SIG-M5 treated with dmso at 0.1 percent for 504 hours (cell line): ENCODE results near the gene CCDC57.

Experiments
- DNase-seq: peaks from one replicate; lab custom pipeline; 2025; ENCODE audit not compliant: unreplicated experiment; lab: John Stamatoyannopoulos, UW

Gene CCDC57

DNA sequence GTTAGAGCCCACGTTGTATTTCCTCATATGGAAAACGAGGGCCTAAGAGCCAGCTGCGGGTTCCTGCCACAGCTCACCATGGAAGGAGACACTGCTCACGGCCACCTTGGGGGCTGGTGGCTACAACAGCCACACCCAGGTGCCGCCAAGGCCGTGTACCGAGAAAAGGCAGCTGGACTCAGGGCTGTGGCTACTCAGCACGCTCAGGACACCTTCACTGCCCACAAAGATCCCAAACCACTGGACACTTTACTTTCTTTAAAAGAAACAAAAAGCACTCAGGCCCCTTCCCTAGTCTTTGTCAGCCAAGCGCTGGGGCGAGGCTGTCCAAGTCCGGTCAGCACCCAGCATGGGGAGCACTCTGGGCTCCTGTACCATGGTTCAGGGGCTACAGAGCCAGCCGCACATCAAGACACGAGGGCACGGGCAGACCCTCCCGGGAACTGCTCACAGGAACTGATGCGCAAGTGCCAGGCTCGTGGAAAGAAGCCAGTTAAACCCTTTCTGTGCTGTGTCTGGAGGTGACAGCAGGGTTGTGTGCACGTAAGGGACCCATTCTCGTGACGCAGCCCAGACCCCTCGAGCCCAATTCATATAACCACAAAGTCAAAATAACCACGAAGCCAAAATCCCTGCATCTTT, 34.7 kb upstream of the CCDC57 start:
- no peak for DNase-seq

- DNase-seq = no peak
These were observed 33.9 kb upstream of the CCDC57 start for GRCh38 chr17:82246365-82247181.

- DNase-seq = no peak
These were observed 33.4 kb upstream of the CCDC57 start for GRCh38 chr17:82246040-82246364.

DNA sequence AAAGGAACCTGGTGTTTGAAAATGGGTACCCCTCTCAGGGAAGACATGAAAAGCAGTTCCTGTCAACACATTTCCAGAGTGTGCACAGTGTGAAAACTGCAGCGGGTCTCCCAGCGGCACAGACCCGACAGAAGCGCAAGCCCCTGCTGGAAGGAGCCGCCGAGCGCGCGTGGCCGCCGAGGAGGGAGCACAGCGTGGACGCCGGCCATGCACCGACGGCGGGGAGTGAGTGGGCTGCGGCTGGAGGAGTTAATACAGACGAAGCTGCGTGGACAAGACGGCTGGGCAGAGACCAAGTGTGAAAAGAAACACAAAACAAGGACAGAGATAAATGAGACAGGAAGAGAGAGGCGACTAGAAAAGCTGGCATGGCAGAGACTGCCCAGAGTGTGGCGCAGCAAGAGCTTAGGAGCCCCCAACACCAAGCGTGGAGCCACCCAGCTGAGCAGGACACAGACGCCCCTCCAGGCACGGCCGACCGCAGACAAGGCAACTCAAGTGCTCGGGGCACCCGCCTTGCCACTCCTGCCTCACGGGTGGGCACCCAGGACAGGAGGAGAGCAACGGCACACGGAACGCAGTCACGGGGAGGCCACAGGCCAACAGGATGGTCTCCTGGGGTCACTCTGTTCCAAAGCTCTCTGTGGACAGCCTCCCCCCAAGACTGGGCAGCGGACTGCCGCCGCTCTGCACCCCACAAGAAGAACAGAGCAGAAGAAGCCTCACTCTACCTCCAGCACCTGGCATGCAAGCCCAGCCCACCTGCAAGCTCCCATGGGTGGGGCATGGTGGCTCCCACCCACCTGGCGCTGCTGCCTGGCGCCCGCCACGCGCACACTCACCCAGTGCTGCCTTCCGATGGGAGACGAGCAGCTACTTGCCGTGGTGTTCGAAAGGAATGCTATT, 32.7 kb upstream of the CCDC57 start:
- DNase-seq = no peak

DNA sequence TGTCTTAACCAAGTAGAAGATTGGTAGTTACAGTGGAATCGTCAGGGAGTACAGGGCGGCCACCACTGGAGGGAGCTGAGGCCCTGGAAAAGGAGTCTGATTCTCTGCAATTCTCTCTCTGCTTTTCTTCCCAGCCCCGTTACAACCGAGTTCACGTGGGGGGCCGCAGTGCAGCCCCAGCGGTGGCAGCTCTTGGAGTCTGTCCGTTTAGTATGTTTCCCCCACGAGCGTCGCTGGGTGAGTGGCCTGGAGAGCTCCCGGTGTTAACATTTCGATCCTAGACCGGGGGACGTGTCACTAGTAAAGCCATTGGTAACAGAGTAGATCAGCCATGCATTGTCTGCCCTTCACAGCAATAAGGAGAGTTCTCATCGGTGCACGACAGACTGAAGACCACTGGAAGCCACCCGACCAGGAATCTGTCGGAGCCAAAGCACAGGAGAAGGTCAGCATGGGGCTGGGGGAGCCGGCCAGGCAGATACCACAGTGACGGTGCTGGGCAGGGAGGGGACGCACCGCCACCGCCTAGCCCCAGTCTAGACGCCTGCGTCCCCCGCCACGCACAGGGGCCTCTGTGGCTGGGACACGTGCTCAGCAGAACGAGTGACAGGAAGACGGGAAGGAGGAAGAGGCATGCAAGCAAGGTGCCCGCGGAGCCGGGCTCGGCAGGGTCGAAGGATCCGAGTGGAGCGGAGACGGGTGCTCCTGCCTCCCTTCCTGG, 31.9 kb upstream of the CCDC57 start:
- no peak for DNase-seq

DNA sequence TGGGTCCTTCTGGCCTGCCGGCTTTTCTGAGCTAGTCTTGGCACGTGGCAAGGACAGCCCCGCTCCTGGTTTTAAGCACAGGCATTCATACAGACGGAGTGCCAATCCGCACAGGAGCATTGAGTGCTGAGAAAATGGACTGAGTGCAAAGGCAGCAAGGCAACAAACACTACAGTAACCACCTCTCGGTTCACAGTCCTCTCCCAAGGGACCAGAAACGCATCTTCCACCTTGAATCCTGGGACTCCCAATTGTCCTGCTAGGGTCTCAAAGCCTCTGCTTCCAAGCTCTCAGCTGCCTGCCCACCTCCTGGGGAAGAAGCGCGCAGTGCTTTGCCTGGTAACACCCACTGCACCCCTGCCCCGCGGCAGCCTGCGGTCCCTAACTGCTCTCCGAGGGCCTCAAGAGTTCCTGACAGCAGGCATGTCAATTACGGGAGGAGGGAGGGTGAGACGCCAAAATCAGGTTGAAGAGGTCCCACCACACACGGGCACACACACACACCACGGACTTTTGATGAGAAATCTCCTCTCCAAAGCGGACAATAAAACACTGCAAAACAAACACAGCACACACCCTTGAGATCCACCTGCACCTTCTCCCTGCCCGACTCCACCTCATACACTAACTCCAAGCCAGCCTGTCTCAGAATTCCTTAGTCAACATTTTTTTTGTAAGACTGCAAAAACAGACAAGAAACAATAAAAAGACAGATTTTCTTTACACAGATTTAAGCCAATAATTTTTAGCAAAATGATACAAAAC, 31.2 kb upstream of the CCDC57 start:
- DNase-seq = no peak

- DNase-seq = no peak
These were observed 30.5 kb upstream of the CCDC57 start for GRCh38 chr17:82242977-82243647.

GRCh38 chr17:82242698-82242976, 30.0 kb upstream of the CCDC57 start:
- no peak for DNase-seq

- DNase-seq = no peak
These were observed 29.5 kb upstream of the CCDC57 start for GRCh38 chr17:82241926-82242697.

GRCh38 chr17:82241183-82241925, 28.7 kb upstream of the CCDC57 start:
- peak; percentile 58 for DNase-seq

DNA sequence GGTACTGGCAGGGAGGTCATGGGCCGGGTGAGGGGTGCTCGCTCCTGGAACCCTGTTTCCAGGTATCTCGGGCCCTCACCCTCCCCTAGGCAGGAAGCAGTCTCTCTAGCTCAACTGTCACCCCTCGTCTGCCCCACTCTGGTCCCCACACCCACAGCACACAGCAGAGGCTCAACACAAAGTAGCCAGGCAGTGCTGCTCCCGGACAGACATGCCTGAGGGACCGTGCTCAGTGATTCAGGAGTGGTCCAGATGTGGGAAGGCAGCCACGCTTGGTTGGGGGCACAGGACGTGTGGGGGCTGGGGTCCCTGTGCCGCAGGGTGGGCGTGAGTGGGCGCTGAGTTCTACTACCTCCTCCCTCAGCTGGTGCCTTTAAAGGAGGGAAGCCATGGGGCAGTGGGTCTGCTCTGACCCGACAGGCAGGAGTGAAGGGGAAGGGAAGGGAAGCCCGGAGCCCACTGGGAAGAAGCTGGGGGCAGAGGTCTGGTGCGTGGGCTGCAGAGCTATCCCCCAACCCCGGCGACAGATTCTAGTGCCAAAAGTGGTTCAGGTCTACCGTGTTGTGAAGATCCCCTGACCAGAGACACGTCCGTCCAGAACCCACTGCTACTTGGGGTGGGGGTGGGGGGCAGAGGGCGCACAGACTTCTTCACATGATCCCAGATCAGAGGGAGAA, 28.0 kb upstream of the CCDC57 start:
- no peak for DNase-seq

GRCh38 chr17:82239926-82240505, 27.4 kb upstream of the CCDC57 start:
- DNase-seq = no peak

- no peak for DNase-seq
These were observed 26.8 kb upstream of the CCDC57 start for GRCh38 chr17:82239401-82239925.

DNA sequence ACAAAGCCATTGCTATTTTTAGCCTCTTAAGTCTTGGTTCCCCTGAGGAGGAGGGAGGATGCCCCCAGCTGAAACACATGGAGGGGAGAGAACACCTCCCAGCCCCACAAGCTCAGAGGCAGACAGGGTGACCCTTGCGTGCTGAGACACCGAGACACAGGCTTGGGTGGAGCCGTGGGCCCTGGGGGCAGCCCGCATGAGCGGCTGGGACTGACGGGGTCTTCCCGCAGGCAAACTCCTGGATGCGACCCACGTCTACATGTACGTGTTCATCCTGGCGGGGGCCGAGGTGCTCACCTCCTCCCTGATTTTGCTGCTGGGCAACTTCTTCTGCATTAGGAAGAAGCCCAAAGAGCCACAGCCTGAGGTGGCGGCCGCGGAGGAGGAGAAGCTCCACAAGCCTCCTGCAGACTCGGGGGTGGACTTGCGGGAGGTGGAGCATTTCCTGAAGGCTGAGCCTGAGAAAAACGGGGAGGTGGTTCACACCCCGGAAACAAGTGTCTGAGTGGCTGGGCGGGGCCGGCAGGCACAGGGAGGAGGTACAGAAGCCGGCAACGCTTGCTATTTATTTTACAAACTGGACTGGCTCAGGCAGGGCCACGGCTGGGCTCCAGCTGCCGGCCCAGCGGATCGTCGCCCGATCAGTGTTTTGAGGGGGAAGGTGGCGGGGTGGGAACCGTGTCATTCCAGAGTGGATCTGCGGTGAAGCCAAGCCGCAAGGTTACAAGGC, 26.0 kb upstream of the CCDC57 start:
- peak; percentile 87 for DNase-seq

GRCh38 chr17:82237746-82238471, 25.3 kb upstream of the CCDC57 start:
- DNase-seq = no peak

- no peak for DNase-seq
These were observed 24.6 kb upstream of the CCDC57 start for GRCh38 chr17:82237083-82237745.
